ENCODE results near the gene DPPA2.

DNA sequence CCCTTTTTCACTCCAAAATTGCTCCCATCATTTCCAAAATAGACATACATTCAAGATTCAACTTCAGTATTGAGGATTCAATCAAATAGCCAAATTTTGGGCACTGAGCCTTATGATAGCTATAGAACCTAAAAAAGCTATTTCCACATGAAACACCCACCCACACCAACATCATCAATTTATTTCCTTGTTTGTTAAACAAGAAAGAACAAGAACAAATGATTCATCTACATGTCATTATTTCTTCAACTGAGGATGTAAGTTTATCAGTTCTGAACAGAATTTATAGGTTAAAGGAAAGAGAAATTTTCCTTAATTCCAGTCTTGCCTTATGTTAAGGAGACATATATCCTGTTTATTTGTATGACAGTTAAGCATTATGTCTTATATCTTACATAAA lies 32.2 kb downstream of the DPPA2 start:
- TF ChIP-seq, protein P1, sequence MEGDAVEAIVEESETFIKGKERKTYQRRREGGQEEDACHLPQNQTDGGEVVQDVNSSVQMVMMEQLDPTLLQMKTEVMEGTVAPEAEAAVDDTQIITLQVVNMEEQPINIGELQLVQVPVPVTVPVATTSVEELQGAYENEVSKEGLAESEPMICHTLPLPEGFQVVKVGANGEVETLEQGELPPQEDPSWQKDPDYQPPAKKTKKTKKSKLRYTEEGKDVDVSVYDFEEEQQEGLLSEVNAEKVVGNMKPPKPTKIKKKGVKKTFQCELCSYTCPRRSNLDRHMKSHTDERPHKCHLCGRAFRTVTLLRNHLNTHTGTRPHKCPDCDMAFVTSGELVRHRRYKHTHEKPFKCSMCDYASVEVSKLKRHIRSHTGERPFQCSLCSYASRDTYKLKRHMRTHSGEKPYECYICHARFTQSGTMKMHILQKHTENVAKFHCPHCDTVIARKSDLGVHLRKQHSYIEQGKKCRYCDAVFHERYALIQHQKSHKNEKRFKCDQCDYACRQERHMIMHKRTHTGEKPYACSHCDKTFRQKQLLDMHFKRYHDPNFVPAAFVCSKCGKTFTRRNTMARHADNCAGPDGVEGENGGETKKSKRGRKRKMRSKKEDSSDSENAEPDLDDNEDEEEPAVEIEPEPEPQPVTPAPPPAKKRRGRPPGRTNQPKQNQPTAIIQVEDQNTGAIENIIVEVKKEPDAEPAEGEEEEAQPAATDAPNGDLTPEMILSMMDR (conservative IDR thresholded peaks at IDR 0.05; ENCODE audit: low read depth, low read length) = no peak
- TF ChIP-seq EZH2 (IDR thresholded peaks at IDR 0.05; ENCODE audit: borderline replicate concordance, low read depth, low read length, poor library complexity, severe bottlenecking) = no peak
